Measurements from ENCODE around the gene RANBP9. TPM values are rescaled to one million over a fixed set of nuclear protein-coding genes. Genes with fewer than 3 reads are reported as not detected.

The RANBP9 gene
- total RNA-seq, 1 experiment from 2014 or later: 25.8 TPM

DNA sequence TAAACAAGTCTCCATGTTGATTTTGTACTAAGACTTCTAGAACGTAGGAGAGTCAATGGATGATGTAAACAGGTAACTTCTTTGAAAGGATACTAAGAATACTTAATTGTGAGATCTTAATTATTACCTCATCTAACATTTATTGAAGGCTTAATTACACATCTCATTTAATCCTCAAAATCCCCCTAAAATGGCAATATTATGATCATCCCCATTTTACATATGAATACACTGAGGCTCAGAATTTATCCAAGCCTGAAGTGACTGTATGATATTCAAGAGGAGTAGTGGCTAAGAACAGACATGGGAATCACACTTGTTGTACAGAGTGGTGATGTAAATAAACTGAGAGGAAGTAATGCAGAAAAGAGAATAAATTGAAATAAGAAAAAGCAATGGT, 73.6 kb downstream of the RANBP9 start:
- Histone ChIP-seq H3K79me2 (ENCODE audit: low read length) (no peaks in the 10 kb centered on the region), H3K27me3 (ENCODE audit: low read length) (no peaks in the 10 kb centered on the region), H3K9me2 (replicated peaks; ENCODE audit: low read length) (no peaks in the 10 kb centered on the region), H3K36me3 (ENCODE audit: low read depth, low read length) (peaks cover 13% of the 10 kb centered on the region; the same call in 1 of the 2 replicates), H3K9me3 (ENCODE audit: low read length) (no peaks in the 10 kb centered on the region), H2AFZ (ENCODE audit: low read length) (no peak overlapping the region), H3F3A (ENCODE audit: low read length, unreplicated experiment) (no peaks in the 10 kb centered on the region), H3K4me2 (ENCODE audit: low read length) (no peak overlapping the region), H4K20me1 (ENCODE audit: low read length) (no peaks in the 10 kb centered on the region), H3K4me3 (ENCODE audit: low read length) (no peak overlapping the region), H3K9ac (ENCODE audit: low read length) (no peak overlapping the region), H3K27ac (ENCODE audit: low read length) (no peak overlapping the region), H3K4me1 (ENCODE audit: insufficient read depth, low read length) (no peaks in the 10 kb centered on the region)
- CTCF ChIA-PET: no interaction called here
- no TSS peak for BruUV-seq (replicated peaks)
- no peak for TF ChIP-seq EZH2 (IDR thresholded peaks at IDR 0.05; ENCODE audit: low read length, unreplicated experiment)
- no peak for TF ChIP-seq EZH2phosphoT487 (IDR thresholded peaks at IDR 0.05; ENCODE audit: borderline replicate concordance, low read length)
- TF ChIP-seq, protein P1, sequence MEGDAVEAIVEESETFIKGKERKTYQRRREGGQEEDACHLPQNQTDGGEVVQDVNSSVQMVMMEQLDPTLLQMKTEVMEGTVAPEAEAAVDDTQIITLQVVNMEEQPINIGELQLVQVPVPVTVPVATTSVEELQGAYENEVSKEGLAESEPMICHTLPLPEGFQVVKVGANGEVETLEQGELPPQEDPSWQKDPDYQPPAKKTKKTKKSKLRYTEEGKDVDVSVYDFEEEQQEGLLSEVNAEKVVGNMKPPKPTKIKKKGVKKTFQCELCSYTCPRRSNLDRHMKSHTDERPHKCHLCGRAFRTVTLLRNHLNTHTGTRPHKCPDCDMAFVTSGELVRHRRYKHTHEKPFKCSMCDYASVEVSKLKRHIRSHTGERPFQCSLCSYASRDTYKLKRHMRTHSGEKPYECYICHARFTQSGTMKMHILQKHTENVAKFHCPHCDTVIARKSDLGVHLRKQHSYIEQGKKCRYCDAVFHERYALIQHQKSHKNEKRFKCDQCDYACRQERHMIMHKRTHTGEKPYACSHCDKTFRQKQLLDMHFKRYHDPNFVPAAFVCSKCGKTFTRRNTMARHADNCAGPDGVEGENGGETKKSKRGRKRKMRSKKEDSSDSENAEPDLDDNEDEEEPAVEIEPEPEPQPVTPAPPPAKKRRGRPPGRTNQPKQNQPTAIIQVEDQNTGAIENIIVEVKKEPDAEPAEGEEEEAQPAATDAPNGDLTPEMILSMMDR (conservative IDR thresholded peaks at IDR 0.05; ENCODE audit: low read depth, low read length): no peak
- ATAC-seq (no peak), DNase-seq (no peak)
- intact Hi-C loops (cut with micrococcal nuclease): no loop called here
- POLR2A ChIA-PET (ENCODE audit: unreplicated experiment): no interaction called here

DNA sequence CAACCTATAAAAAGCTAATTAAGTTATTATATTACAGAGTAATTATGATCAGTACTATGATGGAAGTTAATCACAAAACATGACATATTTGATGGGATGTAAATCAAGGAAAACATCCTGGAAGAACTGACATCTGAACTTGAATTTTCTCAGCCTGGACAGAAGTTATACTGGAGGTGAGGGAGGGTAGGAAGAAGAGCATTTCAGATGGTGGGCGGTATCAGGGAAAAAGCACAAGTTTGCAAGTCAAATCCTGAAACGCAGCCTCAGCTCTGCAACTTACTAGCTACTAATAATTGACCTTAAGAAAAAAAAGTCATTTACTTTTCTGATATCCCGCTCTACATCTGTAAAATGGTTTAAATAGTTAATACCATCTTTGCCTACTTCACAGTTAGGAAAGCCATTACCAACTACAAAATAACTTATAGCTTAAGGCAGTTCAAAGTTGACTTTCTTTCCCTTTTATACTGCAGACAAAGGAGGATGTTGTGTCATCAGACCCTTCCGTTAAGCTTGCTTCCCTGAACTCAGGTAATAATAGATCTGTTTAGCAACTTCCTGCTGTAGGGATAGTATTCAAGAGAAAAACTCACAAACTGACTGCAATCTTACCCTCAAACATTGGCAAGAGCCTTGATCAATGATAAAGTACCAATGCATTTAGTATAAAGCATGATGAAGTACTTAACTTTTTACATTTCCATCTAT, 75.5 kb downstream of the RANBP9 start:
- Histone ChIP-seq H2AFZ (ENCODE audit: low read length) (no peak overlapping the region), H3K27me3 (ENCODE audit: low read length) (no peaks in the 10 kb centered on the region), H3K79me2 (ENCODE audit: low read length) (no peaks in the 10 kb centered on the region), H3K36me3 (ENCODE audit: low read depth, low read length) (peaks cover 19% of the 10 kb centered on the region; the same call in 1 of the 2 replicates), H3K9me2 (replicated peaks; ENCODE audit: low read length) (no peaks in the 10 kb centered on the region), H3K4me3 (ENCODE audit: low read length) (no peak overlapping the region), H3F3A (ENCODE audit: low read length, unreplicated experiment) (no peaks in the 10 kb centered on the region), H3K9me3 (ENCODE audit: low read length) (no peaks in the 10 kb centered on the region), H3K4me2 (ENCODE audit: low read length) (no peak overlapping the region), H3K4me1 (ENCODE audit: insufficient read depth, low read length) (no peaks in the 10 kb centered on the region), H3K9ac (ENCODE audit: low read length) (no peak overlapping the region), H4K20me1 (ENCODE audit: low read length) (no peaks in the 10 kb centered on the region), H3K27ac (ENCODE audit: low read length) (no peak overlapping the region)
- BruUV-seq (replicated peaks): no TSS peak
- ATAC-seq (no peak), DNase-seq (no peak)
- TF ChIP-seq, protein P1 (conservative IDR thresholded peaks at IDR 0.05; ENCODE audit: low read depth, low read length): no peak
- TF ChIP-seq EZH2 (IDR thresholded peaks at IDR 0.05; ENCODE audit: low read length, unreplicated experiment) (no peak), EZH2phosphoT487 (IDR thresholded peaks at IDR 0.05; ENCODE audit: borderline replicate concordance, low read length) (no peak)
- intact Hi-C loops (cut with micrococcal nuclease): no loop called here
- POLR2A ChIA-PET (ENCODE audit: unreplicated experiment): no interaction called here
- CTCF ChIA-PET: interaction anchor here (0.6 to 1.1 kb wide), 2 partner anchors 11 to 159 kb away, joined by 3 to 4 read pairs; no protein-coding TSS in a partner anchor

- H4K20me1 ChIP-seq (ENCODE audit: low read length): no peaks in the 10 kb centered on the region
- intact Hi-C loops (cut with micrococcal nuclease): no loop called here
- no TSS peak for BruUV-seq (replicated peaks)
- TF ChIP-seq EZH2phosphoT487 (IDR thresholded peaks at IDR 0.05; ENCODE audit: borderline replicate concordance, low read length) (no peak), EZH2 (IDR thresholded peaks at IDR 0.05; ENCODE audit: low read length, unreplicated experiment) (no peak)
- TF ChIP-seq, protein P1 (conservative IDR thresholded peaks at IDR 0.05; ENCODE audit: low read depth, low read length): no peak
- H3K4me3 ChIP-seq (ENCODE audit: low read length): no peak overlapping the region
- no peak overlapping the region for H3K9ac ChIP-seq (ENCODE audit: low read length)
- no peaks in the 10 kb centered on the region for H3F3A ChIP-seq (ENCODE audit: low read length, unreplicated experiment)
- no peak overlapping the region for H2AFZ ChIP-seq (ENCODE audit: low read length)
- no peak overlapping the region for H3K4me2 ChIP-seq (ENCODE audit: low read length)
- ChIA-PET CTCF (no interaction called here), POLR2A (ENCODE audit: unreplicated experiment) (no interaction called here)
- H3K27ac ChIP-seq (ENCODE audit: low read length): no peak overlapping the region
- H3K9me3 ChIP-seq (ENCODE audit: low read length): no peaks in the 10 kb centered on the region
- no peaks in the 10 kb centered on the region for H3K27me3 ChIP-seq (ENCODE audit: low read length)
- DNase-seq (no peak), ATAC-seq (no peak)
- H3K79me2 ChIP-seq (ENCODE audit: low read length): no peaks in the 10 kb centered on the region
- no peaks in the 10 kb centered on the region for H3K9me2 ChIP-seq (replicated peaks; ENCODE audit: low read length)
- H3K36me3 ChIP-seq (ENCODE audit: low read depth, low read length): peaks cover 22% of the 10 kb centered on the region; the same call in 1 of the 2 replicates
- H3K4me1 ChIP-seq (ENCODE audit: insufficient read depth, low read length): no peaks in the 10 kb centered on the region
Observed at GRCh38 chr6:13633343-13633742, 78.3 kb downstream of the RANBP9 start.
